Colonic mucosa (tissue), 4 donors: ENCODE results near the gene ATF7. TPM values are rescaled to one million over a fixed set of nuclear protein-coding genes. Genes with fewer than 3 reads are reported as not detected.

Source experiments
- DNase-seq: peaks from one replicate; pipeline ENCODE4 v3.0.0-alpha.2; 2020
- H3K27ac ChIP-seq: fragments of 200-600 bp; one replicate; pipeline ENCODE4 v1.8.0; 2021
- H3K27me3 ChIP-seq: fragments of 200-600 bp; one replicate; pipeline ENCODE4 v1.8.0; 2021
- H3K36me3 ChIP-seq: fragments of 200-600 bp; one replicate; pipeline ENCODE4 v1.8.0; 2021
- H3K4me1 ChIP-seq: fragments of 200-600 bp; one replicate; pipeline ENCODE4 v1.8.0; 2021; ENCODE audit warnings: mild to moderate bottlenecking
- H3K4me3 ChIP-seq: fragments of 200-600 bp; one replicate; pipeline ENCODE4 v1.8.0; 2021
- H3K9ac ChIP-seq, 2 donors: one replicate each; pipeline ENCODE4 v1.7.0; 2013; ENCODE audit warnings: control low read depth in 2 of 2, low read depth in 2 of 2, low read length in 2 of 2
- H3K9me3 ChIP-seq: fragments of 200-600 bp; one replicate; pipeline ENCODE4 v1.8.0; 2021
- CTCF ChIP-seq: fragments of 200-600 bp; IDR thresholded peaks from one replicate; pipeline ENCODE4 v1.8.0; 2022; ENCODE audit warnings: antibody characterized with exemption, mild to moderate bottlenecking
- intact Hi-C: fragments of 100-400 bp; cut with DNase I; formaldehyde crosslinking; loops from one replicate; pipeline ENCODE4 v1.14.1; 2022
- total RNA-seq, 2 donors: library from RNA; stranded (reverse); fragmentation: NEBNext Ultra II Directional in 1 of 2; extraction: Animal tissue kit (Norgen Biotek cat#: 25700) in 1 of 2; gene quantifications; one replicate each; pipeline ENCODE4 v1.2.1, GENCODE V29; 2021
- donor health status: healthy.
- donor health status: DM: no; HTN: no; CAD: no.
- donor health status: DM: no; HTN: no; CAD: no.

The ATF7 gene
- total RNA-seq, 2 donors from 2014 or later, result 31.1 to 38.5 TPM

- H3K36me3 ChIP-seq, result peaks cover 4% of the 10 kb centered on the region
- DNase-seq, result no peak
- H3K27me3 ChIP-seq, result no peaks in the 10 kb centered on the region
- H3K9me3 ChIP-seq, result no peaks in the 10 kb centered on the region
- TF ChIP-seq CTCF, result no peak
- H3K27ac ChIP-seq, result no peak overlapping the region
- no peak overlapping the region for H3K4me3 ChIP-seq
- no peak overlapping the region for H3K9ac ChIP-seq
- intact Hi-C loops, result no loop called here
- peaks cover 5% of the 10 kb centered on the region for H3K4me1 ChIP-seq
Measured at GRCh38 chr12:53664936-53665335, 38.8 kb upstream of the ATF7 start.

- H3K4me3 ChIP-seq, result no peak overlapping the region
- intact Hi-C loops, result no loop called here
- H3K27ac ChIP-seq, result no peak overlapping the region
- no peaks in the 10 kb centered on the region for H3K27me3 ChIP-seq
- H3K9ac ChIP-seq, result no peak overlapping the region
- TF ChIP-seq CTCF, result no peak
- no peaks in the 10 kb centered on the region for H3K9me3 ChIP-seq
- peaks cover 7% of the 10 kb centered on the region for H3K4me1 ChIP-seq
- peaks cover 4% of the 10 kb centered on the region for H3K36me3 ChIP-seq
- DNase-seq, result no peak
Measured at GRCh38 chr12:53664191-53664590, 38.0 kb upstream of the ATF7 start.

GRCh38 chr12:53660041-53660440 lies 33.9 kb upstream of the ATF7 start:
- intact Hi-C loops, result no loop called here
- no peak for TF ChIP-seq CTCF
- H3K4me3 ChIP-seq, result no peak overlapping the region
- peak overlapping the region; percentile 90 for H3K27ac ChIP-seq
- H3K9me3 ChIP-seq, result no peaks in the 10 kb centered on the region
- no peaks in the 10 kb centered on the region for H3K36me3 ChIP-seq
- peaks cover 17% of the 10 kb centered on the region for H3K4me1 ChIP-seq
- no peaks in the 10 kb centered on the region for H3K27me3 ChIP-seq
- DNase-seq, result peak; percentile 27
- H3K9ac ChIP-seq, result peak overlapping the region; percentile 12 to 61

GRCh38 chr12:53659571-53659981 lies 33.4 kb upstream of the ATF7 start:
- peak overlapping the region in 1 of 2 donors; percentile 61 for H3K9ac ChIP-seq
- H3K4me3 ChIP-seq, result no peak overlapping the region
- DNase-seq, result peak; percentile 44
- no peaks in the 10 kb centered on the region for H3K9me3 ChIP-seq
- H3K27me3 ChIP-seq, result no peaks in the 10 kb centered on the region
- peaks cover 17% of the 10 kb centered on the region for H3K4me1 ChIP-seq
- H3K27ac ChIP-seq, result peak overlapping the region; percentile 90
- intact Hi-C loops, result no loop called here
- no peaks in the 10 kb centered on the region for H3K36me3 ChIP-seq
- TF ChIP-seq CTCF, result no peak

- Histone ChIP-seq H3K4me3 (no peak overlapping the region), H3K9me3 (no peaks in the 10 kb centered on the region), H3K9ac (peak overlapping the region in 1 of 2 donors; percentile 61), H3K36me3 (no peaks in the 10 kb centered on the region), H3K27me3 (no peaks in the 10 kb centered on the region), H3K27ac (peak overlapping the region; percentile 90), H3K4me1 (peaks cover 17% of the 10 kb centered on the region)
- peak; percentile 81 for DNase-seq
- intact Hi-C loops, result no loop called here
- no peak for TF ChIP-seq CTCF
Measured at GRCh38 chr12:53659011-53659551, 32.9 kb upstream of the ATF7 start.
